Ramos (cell line): ENCODE results near the gene CD248.
"Not testable (repeated sequence)": the region's sequence is repeated elsewhere in the genome, so short reads cannot be mapped to it uniquely, and the experiment has no call there.

ENCODE experiments used
- in situ Hi-C: fragments of 300-500 bp; cut with MboI; formaldehyde crosslinking; loops from one replicate; pipeline ENCODE4 v1.14.3; 2022; ENCODE audit warnings: low sequenced_read_pairs; ENCODE audit not compliant: unreplicated experiment

The CD248 gene

DNA sequence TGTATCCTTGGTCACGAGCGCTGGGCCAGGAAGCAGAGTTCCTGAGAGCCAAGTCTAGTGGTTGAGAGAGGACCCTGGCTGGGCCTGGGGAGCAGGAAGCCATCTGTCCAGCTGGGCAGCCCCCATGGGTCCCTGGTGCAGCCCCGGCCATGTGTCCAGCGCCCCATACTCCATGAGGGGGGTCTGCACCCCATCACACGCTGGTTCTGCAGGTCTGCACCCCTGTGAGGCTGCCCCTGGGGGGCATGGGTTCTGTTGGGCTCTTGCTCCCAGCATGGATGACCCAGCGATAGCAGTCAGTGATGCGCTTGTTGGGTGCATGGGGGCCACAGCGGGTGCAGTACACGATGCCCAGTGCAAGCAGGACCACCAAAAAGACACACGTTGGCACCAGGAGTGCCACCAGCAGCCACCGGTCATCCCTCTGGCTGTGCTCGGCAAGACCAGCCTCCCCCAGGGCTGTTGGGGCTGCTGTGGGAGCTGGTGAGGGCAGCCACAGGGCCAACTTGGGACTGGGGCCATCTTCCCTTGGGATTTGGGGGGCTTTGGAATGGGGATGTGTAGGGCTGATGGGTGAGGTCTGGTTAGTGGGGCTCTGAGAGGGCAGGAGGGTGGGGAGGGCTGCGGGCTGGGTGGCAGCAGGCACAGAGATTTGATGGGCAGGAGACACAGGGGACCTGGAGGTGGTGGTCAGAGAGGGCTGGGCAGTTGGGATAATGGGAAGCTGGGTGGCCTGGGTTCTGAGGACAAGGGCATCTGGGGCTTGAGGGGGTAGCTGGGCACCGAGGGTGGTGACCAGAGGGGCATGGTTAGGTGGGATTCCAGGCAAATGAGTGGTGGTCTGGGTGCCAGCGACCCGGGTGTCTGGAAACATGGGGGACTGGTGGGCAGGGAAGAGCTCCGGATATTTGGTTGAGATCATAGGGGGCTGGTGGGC is 2.0 kb downstream of the CD248 start:
- in situ Hi-C loops, result no loop called here

DNA sequence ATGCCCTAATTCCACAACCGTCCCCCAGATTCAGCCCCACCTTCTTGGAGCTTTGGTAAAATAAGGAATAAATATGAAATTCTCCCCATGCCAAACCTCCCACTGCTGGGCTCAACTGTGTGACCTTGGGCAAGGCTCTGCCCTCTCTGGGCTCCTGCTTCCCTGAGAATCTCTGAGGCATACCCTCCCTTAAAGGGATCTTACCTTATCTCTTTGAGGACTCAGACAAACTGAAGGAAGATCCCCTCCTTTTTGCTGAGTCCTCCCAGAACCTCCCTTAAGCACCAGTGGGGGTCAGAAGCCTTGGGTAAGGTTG is 2.7 kb downstream of the CD248 start:
- in situ Hi-C loops, result no loop called here

DNA sequence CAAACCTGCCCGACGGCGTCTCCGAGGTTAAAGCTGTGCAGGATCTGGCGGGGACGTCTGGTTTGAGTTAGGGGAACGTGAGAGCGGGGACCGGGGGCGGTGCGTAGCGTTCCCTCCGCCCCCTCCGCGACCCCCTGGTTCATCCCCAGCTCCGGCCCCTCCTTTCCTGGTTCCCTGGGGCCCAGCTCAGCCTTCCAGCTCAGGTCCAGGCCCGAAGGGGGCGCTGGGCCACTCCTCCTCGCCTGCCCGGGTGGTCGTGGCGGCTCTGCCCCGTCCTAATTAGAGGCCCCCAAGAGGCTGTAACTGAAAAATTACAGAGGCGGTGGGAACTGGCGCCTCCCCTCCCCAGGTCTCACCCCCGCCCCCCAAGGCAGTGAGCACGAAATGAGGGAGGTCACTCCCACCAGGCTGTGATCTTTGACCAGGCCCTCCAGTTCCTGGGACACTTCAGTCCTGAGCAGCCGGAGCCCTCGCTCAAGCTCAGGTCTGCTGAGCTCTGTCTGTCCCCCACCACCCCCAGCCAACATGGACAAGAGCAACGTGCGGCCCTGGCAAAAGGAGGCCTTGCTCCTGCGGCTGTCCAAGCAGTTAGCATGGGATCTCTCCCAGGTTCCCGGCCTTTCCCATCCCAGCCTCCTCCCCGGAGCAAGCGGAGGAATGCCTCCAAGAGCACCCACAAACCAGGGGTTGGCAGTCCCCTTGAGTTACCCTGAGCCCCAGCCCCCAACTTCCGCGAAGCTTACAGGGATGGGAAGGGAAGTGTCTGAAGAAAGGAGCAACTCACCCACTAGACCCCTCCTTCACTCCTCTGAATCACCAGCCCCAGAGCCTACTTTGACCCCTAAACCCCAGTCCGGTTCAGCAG is 3.3 kb downstream of the CD248 start:
- in situ Hi-C loops, result no loop called here

DNA sequence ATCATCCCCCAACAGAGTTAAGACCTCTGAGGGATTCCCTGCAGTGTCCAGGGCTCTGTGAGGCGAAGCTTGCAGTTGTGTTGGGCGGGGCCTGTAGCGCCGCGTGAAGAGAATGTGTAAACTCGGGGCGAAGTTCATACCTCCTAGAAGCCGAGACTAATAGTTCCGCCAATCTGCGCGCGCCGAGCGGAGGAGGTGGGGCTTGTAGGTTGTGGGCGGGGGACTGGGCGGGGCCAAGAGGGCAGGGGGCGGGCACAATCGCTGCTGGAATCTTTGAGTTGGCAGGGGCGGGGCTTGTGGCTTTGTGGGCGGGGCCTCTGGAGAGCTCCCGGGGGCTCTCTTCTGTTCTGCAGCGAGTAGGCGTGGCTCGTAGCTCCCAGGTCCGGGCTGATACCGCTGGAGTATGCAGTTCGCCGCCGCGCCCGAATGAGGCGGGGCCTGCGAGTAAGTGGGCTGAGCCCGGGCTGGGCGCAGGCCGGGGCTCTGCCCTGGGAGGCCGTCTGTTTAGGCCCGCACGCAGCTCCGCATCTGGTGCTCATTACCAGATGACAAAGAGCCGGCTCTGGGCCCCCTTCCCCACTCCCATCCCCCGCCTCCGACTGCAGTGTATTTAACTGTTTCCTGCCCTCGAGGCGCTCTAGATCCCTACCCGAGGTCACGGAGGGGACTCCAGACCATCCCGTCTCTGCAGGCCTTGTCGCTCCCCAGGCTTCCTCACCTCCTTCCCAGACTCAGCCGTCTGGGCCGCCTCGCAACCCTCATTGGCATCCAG is 4.1 kb downstream of the CD248 start:
- in situ Hi-C loops, result no loop called here

DNA sequence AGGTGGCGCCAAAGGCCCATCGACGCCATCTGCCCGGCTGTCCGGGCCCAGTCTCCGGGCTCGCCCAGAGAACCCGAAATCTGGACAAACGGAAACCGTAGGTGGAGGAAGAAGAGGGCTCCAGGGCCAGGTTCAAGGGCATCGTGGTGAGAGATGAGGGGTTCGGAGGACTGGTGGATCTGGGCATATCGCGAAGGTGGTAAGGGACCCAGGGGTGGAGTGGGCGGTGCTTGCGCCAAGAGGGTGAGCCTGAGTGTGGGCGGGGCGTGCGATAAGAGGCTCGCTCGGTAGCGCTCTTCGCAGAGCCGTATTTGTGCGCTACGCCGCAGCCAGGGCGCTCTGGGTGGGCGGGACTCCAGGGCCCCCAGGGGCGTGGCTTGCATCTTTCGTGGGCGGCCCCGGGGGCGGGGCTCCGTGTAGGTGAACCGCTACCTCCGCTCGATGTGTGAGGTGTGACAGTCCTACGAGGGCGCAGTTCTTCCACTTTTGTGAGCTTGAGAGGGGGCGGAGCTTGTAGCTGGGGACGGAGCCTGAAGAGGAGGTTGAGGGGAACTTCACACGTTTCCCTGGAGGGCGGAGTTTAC is 4.8 kb downstream of the CD248 start:
- in situ Hi-C loops, result no loop called here

DNA sequence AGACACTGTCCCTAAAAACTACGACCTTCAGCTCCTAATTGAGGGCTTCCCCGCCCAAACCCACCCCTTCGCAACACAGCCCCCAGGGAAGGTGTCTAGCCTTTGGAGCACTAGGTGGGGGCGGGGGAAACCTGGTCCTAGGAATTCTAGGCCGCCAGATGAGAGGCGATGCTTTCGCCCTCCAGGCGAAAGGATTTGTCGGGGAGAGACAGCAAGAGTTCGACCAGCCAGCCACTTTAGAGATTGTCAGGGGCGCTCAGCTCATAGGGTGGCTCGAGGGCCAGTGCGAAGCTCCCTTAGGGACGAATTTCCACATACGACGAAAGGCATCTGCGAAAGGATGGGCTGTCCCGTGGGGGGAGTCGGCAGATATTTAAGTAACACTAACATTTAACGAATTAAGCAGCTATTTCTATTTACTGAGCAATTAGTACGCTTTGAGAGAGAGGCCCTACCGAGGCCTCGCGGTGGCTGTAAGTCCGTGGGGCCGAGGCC is 5.3 kb downstream of the CD248 start:
- in situ Hi-C loops, result no loop called here

DNA sequence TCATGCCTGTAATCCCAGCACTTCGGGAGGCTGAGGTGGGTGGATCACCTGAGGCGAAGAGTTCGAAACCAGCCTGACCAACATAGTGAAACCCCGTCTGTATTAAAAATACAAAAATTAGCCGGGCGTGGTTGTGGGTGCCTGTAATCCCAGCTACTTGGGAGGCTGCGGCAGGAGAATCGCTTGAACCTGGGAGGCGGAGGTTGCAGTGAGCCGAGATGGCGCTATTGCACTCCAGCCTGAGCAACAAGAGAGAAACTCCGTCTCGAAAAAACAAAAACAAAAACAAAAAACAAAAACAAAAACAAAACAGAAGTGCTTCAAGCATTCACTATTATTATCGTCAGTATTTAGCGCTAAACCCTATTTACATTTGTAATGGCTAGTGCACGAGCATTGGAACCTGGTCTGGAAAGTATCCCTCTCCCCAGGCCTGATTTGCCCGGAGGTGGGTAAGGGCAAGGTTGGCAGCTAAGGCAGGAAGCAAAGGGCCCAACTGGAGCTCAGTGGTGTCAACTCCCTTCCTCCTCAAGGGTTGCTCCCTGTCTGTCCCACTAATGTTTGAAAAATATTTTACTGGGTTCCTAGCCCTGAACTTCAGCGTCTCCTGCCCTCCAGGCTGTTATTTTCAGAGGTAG is 5.9 kb downstream of the CD248 start:
- in situ Hi-C loops, result not testable (repeated sequence)

DNA sequence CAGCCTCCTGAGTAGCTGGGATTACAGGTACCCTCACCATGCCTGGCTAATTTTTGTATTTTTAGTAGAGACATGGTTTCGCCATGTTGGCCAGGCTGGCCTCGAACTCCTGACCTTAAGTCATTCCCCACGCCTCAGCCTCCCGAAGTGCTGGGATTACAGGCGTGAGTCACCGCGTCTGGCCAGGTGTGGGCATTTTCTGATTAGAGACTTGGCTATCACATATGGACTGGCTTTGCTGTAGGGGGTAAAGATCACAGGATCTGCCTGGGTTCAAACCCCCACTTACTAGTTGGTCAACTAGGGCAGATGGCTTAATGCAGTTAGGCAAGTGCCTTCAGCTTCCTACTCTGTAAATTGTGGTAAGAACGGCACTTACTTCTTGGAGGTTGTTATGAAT is 6.5 kb downstream of the CD248 start:
- in situ Hi-C loops, result no loop called here

DNA sequence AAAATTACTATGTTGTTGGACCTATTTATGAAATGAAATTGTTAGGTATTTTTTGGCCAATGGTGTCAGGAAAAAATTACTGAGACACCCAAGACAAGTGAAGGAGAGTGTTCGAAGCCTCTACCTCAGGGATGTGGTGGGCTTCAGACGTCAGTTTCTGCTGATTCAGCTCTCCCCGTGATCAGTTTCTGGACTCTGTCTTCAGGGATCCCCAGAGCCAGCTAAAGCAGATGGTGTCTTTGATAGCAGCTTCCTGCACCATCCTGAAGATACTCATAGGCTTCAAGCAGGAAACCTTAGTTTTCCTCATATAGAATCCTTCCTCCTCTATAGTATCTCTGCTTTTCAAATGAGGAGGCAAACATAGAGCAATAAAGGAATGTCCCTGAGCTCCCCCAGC is 7.4 kb downstream of the CD248 start:
- in situ Hi-C loops, result no loop called here

DNA sequence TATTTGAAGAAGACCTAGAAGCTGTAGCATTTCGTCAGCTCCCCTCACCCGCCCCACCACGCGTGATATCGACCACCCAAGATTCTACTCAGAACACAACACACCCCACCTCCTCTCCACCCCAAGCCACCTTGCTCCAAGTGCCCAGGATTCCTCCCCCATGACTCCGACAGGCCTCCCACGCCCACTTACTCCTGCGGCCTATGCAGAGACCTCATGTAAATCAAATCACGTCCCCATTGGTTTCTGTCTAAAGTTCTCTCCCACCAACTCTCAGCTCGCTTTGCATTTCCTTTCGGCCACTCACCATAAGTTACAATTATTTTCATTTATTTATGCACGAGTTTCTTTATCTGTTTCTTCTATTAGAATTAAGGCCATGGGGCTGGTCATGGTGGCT is 14.2 kb downstream of the CD248 start:
- in situ Hi-C loops, result no loop called here

DNA sequence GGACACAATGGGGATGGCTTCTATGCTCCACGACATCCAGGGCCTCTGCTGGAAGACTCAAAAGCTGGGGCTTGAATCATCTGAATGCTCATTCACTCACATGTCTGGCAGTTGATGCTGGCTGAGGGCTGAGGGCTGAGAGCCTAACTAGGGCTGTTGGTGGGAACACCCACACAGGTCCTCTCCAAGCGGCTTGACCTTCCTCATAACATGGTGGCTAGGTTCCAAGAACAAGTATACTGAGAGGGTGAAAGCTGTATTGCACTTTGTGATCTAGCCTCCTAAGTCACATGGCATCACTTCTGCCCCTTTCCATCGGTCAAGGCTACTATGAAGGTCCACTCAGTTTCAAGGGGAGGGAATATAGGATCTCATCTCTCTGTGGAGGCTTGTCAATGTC is 17.7 kb downstream of the CD248 start:
- in situ Hi-C loops, result no loop called here

DNA sequence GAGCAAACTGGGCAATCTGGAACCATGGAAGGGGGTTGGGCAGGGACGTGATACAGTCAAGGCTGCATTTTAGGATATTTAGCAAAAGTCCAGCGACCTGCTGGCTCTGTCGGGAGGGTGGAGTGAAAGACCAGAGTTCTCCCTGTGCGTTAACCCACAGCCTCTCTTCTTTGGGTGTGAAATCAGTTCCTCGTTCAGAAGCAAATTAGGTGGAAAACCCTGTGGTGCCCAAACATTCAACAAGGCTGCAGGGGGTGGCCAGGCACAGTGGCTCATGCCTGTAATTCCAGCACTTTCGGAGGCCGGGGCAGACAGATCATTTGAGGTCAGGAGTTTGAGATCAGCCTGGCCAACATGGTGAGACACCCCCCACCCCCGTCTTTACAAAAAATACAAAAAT is 19.2 kb downstream of the CD248 start:
- in situ Hi-C loops, result no loop called here

DNA sequence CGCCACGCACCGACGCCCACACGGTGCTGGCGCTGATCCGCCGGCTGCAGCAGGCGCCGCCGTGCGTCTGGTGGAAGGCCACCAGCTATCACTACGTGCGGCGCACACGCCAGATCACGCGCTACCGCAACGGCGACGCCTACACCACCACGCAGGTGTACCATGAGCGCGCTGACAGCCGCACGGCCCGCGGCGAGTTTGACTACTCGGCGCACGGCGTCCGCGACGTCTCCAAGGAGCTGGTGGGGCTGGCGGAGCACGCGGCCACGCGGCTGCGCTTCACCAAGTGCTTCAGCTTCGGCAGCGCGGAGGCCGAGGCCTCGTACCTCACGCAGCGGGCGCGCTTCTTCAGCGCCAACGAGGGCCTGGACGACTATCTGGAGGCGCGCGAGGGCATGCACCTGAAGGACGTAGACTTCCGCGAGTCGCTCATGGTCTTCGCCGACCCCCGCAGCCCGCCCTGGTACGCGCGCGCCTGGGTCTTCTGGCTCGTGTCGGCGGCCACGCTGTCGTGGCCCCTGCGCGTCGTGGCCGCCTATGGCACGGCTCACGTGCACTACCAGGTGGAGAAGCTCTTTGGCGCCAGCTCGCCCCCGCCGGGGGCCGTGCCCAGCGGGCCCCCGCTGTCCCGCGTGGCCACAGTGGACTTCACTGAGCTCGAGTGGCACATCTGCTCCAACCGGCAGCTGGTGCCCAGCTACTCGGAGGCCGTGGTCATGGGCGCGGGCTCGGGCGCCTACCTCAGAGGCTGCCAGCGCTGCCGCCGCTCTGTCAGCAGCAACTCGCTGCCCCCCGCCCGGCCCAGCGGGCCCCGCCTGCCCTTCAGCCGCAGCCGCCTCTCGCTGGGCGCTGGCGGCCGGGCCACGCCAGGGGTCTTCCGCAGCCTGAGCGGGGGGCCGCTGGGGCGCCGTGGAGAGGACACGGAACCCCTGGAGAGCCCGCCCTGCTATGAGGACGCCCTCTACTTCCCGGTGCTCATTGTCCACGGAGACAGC is 21.9 kb downstream of the CD248 start:
- in situ Hi-C loops, result no loop called here

DNA sequence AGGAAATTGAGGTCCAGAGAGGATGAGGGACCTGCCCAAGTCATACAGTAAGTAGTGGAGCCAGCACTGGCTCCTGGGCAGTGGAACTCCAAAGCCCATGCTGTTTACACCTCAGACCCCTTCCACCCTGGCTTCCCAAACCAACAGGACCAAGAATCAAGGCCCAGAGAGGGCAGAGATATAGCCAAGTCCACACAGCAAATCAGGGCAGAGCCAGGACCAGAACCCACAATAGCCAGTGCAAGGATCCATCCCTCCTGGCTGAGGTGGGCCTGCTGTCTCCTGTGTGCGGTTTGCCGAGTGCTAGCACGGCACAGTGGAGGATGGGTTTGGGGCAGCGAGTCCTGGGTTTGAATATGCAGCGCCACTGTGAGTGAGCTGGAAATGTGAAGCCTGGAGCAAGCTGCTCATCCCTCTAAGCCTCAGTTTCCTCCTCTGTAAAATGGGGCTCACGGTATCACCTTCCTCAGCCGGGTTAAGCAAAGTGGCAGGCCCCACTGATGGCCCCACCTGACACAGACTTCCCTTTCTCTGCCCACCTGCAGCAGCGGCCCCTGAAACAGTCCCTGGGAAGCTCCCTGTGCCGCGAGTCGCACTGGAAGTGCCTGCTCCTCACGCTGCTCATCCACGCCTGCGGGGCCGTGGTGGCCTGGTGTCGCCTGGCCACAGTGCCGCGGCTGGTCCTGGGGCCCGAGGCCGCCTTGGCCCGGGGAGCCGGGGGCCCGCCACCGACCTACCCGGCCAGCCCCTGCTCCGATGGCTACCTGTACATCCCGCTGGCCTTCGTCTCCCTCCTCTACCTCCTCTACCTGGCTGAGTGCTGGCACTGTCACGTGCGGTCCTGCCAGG is 22.8 kb downstream of the CD248 start:
- in situ Hi-C loops, result no loop called here

DNA sequence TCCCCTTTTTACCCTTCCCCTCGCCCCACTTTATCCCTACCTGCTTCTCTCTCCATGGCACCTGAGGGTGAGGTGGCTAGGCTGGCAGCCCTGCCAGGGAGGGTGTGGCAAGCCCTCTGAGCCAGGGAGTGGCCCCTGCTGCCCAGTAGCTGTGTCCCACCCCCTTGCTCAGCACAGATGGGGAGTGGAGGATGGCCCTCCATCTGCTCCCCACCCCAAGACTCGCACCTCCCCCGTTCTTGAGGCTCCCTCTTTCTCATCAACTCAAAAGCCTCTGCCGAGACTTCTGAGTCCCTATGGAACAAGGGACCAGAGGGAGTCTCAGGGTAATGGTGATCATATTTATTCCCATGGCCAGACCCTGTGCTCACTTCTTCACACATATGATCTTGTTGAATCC is 23.5 kb downstream of the CD248 start:
- in situ Hi-C loops, result no loop called here

DNA sequence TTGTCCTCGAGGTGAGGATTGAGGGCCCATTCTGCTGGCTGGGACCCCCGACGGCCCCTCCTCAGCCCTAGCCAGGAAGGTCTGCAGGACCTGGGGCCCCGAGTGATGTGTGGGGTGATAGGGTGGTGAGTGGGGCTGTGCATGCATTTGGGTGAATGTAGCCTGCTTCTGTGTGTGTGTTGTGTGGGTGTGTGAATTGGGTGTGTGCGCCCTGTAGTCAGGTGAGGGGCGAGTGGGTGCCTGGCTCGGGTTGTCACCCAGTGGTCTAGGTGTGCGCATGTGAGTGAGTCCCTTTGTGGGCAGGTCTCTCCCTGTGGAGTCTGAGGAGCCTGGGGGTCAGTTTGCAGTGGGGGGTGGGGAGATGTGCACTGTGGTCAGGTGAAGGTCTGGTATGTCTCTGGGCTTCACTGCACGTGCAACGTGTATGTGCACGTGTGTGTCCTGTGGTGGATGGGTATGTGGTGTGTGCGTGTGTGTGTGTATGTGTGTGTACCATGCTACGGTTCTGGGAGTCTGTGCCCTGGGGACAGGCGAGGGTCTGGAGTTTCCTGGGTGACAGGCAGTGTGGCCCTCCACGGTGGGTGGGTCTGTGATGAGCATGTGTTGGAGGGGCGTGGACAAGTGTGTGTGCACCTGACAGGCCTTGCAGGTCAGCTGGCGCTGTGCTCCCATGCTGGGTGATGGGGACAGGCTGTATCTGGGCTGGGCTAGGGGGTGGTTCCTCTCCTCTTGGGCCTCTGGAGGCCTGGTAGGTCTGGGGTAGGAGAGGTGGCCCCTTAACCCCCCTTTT is 24.1 kb downstream of the CD248 start:
- in situ Hi-C loops, result no loop called here
